ENCODE data around the gene SLC22A1. TPM values are rescaled to one million over a fixed set of nuclear protein-coding genes. Genes with fewer than 3 reads are reported as not detected.

The SLC22A1 gene
- polyA plus RNA-seq, 1 of the 3 experiments (the other 2 are of a cell fraction), result 0.20 TPM

DNA sequence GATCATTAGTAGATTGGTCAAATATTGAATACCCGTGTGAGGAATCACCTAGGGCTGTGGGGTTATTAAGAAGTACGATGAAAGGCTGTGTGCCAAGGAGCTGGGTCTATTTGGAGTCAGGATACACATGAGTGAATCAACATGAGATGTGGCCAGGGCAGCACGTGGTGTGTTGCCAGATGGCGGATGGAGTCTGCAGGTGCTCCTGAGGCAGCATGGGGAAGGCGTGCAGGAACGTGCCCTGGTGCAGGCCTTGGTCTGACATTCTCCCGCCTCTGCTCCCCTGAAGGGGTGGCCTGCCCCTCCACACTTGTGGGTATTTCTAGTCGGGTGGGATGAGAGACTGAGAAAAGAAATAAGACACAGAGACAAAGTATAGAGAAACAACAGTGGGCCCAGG is 39.0 kb upstream of the SLC22A1 start:
- Histone ChIP-seq H3K27ac (ENCODE audit: low read depth in 2 of 2, low read length in 1 of 2) (no peak overlapping the region), H3F3A (replicated peaks; ENCODE audit: insufficient read depth) (no peaks in the 10 kb centered on the region), H3K9me2 (no peaks in the 10 kb centered on the region), H3K4me1 (ENCODE audit: control insufficient read depth in 1 of 2, insufficient read depth in 2 of 2, low read depth in 1 of 2, low read length in 1 of 2) (no peaks in the 10 kb centered on the region; a peak in 1 of 4 replicates), H3K9me3 (no peaks in the 10 kb centered on the region), H3K4me3 (ENCODE audit: low read depth in 2 of 2, low read length in 1 of 2) (no peak overlapping the region), H3K9ac (no peak overlapping the region), H2AFZ (ENCODE audit: low read depth) (no peak overlapping the region), H3K27me3 (ENCODE audit: insufficient read depth) (no peaks in the 10 kb centered on the region), H3K4me2 (no peak overlapping the region), H4K20me1 (ENCODE audit: insufficient read depth) (no peaks in the 10 kb centered on the region), H3K36me3 (replicated peaks in 1 of 2; ENCODE audit: control insufficient read depth in 1 of 2, insufficient read depth in 2 of 2, low read length in 1 of 2) (peaks cover 19 to 72% of the 10 kb centered on the region in 2 experiments), H3K79me2 (ENCODE audit: insufficient read depth) (no peaks in the 10 kb centered on the region)
- ChIA-PET POLR2A (no interaction called here), CTCF (interaction anchor here (1.4 kb wide), 1 partner anchor 24 kb away, joined by 3 read pairs; no protein-coding TSS in a partner anchor)
- DNase-seq, result no peak
- WGBS (ENCODE audit: low lambda C conversion rate), result 88% methylated on average over 7 of the region's 8 CpGs
- TF ChIP-seq ZBTB33 (IDR thresholded peaks at IDR 0.05; ENCODE audit: borderline replicate concordance, low read depth) (no peak), SMC3 (IDR thresholded peaks at IDR 0.05; ENCODE audit: low read depth, low read length) (no peak), MXI1 (IDR thresholded peaks at IDR 0.05; ENCODE audit: low read depth, low read length) (no peak), CTCF (IDR thresholded peaks at IDR 0.05) (no peak), MEF2A (IDR thresholded peaks at IDR 0.05; ENCODE audit: borderline replicate concordance, low read depth) (no peak), REST (IDR thresholded peaks at IDR 0.05; ENCODE audit: low read depth, low read length) (no peak), FOXM1 (IDR thresholded peaks at IDR 0.05; ENCODE audit: low read depth) (no peak), PBX3 (IDR thresholded peaks at IDR 0.05) (no peak), RFX5 (IDR thresholded peaks at IDR 0.05; ENCODE audit: low read length) (no peak), RAD21 (IDR thresholded peaks at IDR 0.05; ENCODE audit: low read length) (no peak), FOXJ3 (CRISPR knock-in tag; IDR thresholded peaks at IDR 0.05) (no peak), NRF1 (IDR thresholded peaks at IDR 0.05; ENCODE audit: low read depth, low read length) (no peak), TEAD4 (IDR thresholded peaks at IDR 0.05; ENCODE audit: borderline replicate concordance, insufficient read depth) (no peak), JUND (IDR thresholded peaks at IDR 0.05) (no peak), EZH2phosphoT487 (IDR thresholded peaks at IDR 0.05; ENCODE audit: borderline replicate concordance, low read depth) (no peak)
- TF ChIP-seq, protein P1, sequence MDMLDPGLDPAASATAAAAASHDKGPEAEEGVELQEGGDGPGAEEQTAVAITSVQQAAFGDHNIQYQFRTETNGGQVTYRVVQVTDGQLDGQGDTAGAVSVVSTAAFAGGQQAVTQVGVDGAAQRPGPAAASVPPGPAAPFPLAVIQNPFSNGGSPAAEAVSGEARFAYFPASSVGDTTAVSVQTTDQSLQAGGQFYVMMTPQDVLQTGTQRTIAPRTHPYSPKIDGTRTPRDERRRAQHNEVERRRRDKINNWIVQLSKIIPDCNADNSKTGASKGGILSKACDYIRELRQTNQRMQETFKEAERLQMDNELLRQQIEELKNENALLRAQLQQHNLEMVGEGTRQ (IDR thresholded peaks at IDR 0.05; ENCODE audit: borderline replicate concordance, low read depth, low read length), result no peak
- TF ChIP-seq, protein P2, sequence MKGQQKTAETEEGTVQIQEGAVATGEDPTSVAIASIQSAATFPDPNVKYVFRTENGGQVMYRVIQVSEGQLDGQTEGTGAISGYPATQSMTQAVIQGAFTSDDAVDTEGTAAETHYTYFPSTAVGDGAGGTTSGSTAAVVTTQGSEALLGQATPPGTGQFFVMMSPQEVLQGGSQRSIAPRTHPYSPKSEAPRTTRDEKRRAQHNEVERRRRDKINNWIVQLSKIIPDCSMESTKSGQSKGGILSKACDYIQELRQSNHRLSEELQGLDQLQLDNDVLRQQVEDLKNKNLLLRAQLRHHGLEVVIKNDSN (IDR thresholded peaks at IDR 0.05; ENCODE audit: borderline replicate concordance, low read depth), result no peak
